ENCODE measurements around the gene DPP4.

- no peak for TF ChIP-seq EP300 (IDR thresholded peaks at IDR 0.05)
- no peak for TF ChIP-seq POLR2A (IDR thresholded peaks at IDR 0.05; ENCODE audit: low read length)
- TF ChIP-seq HDAC2 (IDR thresholded peaks at IDR 0.05) = no peak
- TF ChIP-seq CTCF (IDR thresholded peaks at IDR 0.05) = no peak
Measured at GRCh38 chr2:162065767-162066166, 8.2 kb downstream of the DPP4 start.
